Smooth muscle cell (in vitro differentiated cells): ENCODE results near the gene PROCR. TPM values are rescaled to one million over a fixed set of nuclear protein-coding genes. Genes with fewer than 3 reads are reported as not detected.

ENCODE experiments used
- DNase-seq: peaks from one replicate; lab custom pipeline; 2025; ENCODE audit not compliant: unreplicated experiment; lab: John Stamatoyannopoulos, UW
- H2AFZ ChIP-seq: fragments of 200-600 bp; sonication (generic); 2 replicates; pipeline ENCODE4 v1.6.0; 2016; ENCODE audit warnings: antibody characterized with exemption, low read depth, mild to moderate bottlenecking
- H3F3A ChIP-seq: fragments of 200-600 bp; sonication (generic); 2 replicates; pipeline ENCODE4 v1.6.0; 2017; ENCODE audit warnings: antibody characterized with exemption, low read depth
- H3K27ac ChIP-seq: fragments of 200-600 bp; sonication (generic); 2 replicates; pipeline ENCODE4 v1.5.1; 2016; ENCODE audit warnings: low read depth, mild to moderate bottlenecking
- H3K27me3 ChIP-seq: fragments of 200-600 bp; sonication (generic); 2 replicates; pipeline ENCODE4 v1.6.1; 2016; ENCODE audit warnings: low read depth, mild to moderate bottlenecking
- H3K36me3 ChIP-seq: fragments of 200-600 bp; sonication (generic); 2 replicates; pipeline ENCODE4 v1.5.1; 2016; ENCODE audit warnings: low read depth
- H3K4me1 ChIP-seq: fragments of 200-600 bp; sonication (generic); 2 replicates; pipeline ENCODE4 v1.5.1; 2016; ENCODE audit warnings: low read depth
- H3K4me2 ChIP-seq: fragments of 200-600 bp; sonication (generic); 2 replicates; pipeline ENCODE4 v1.6.0; 2016; ENCODE audit warnings: mild to moderate bottlenecking
- H3K4me3 ChIP-seq: fragments of 200-600 bp; sonication (generic); 2 replicates; pipeline ENCODE4 v1.5.1; 2016; ENCODE audit warnings: mild to moderate bottlenecking
- H3K79me2 ChIP-seq: fragments of 200-600 bp; sonication (generic); 2 replicates; pipeline ENCODE4 v1.6.0; 2016; ENCODE audit warnings: low read depth, mild to moderate bottlenecking
- H3K9ac ChIP-seq: fragments of 200-600 bp; sonication (generic); 2 replicates; pipeline ENCODE4 v1.6.0; 2016; ENCODE audit warnings: low read depth
- H3K9me3 ChIP-seq: fragments of 200-600 bp; sonication (generic); replicated peaks from 2 replicates; pipeline ENCODE4 v1.5.1; 2016; ENCODE audit warnings: low read depth
- H4K20me1 ChIP-seq: fragments of 200-600 bp; sonication (generic); 2 replicates; pipeline ENCODE4 v1.6.0; 2016; ENCODE audit warnings: low read depth
- CTCF ChIP-seq: fragments of 200-600 bp; sonication (generic); IDR thresholded peaks from 2 replicates; pipeline ENCODE4 v1.5.1; 2017; ENCODE audit warnings: borderline replicate concordance, mild to moderate bottlenecking, antibody characterized with exemption; ENCODE audit not compliant: insufficient read depth, poor library complexity, severe bottlenecking
- WGBS: methylation state at CpG from one replicate; pipeline ENCODE4 v1.1.7; 2016; ENCODE audit warnings: low lambda C conversion rate; 5-methylcytosine and 5-hydroxymethylcytosine counted together
- polyA plus RNA-seq: library from polyadenylated mRNA; unstranded; fragments of >200 nt; fragmentation: Nextera tagmentation; extraction: Ambion mirVana; gene quantifications from 2 replicates; pipeline ENCODE4 v1.2.1, GENCODE V29; 2016
- total RNA-seq: library from RNA; depleted of rRNA; stranded (reverse); fragments of >200 nt; gene quantifications from 2 replicates; pipeline ENCODE4 v1.2.3, GENCODE V29; 2014

Gene PROCR
- total and polyA plus RNA-seq, 2 experiments from 2014 or later: 4.8 to 5.4 TPM

- Histone ChIP-seq H3K27ac (no peak overlapping the region), H3K79me2 (no peaks in the 10 kb centered on the region), H3K27me3 (no peaks in the 10 kb centered on the region), H2AFZ (no peak overlapping the region), H3K9ac (no peak overlapping the region), H3K4me1 (no peaks in the 10 kb centered on the region), H3F3A (no peaks in the 10 kb centered on the region), H3K4me2 (no peak overlapping the region), H3K36me3 (peaks cover 8% of the 10 kb centered on the region), H3K9me3 (no peaks in the 10 kb centered on the region), H4K20me1 (no peaks in the 10 kb centered on the region), H3K4me3 (no peak overlapping the region)
- TF ChIP-seq CTCF: no peak
- 95% methylated on average over 2 of the region's 2 CpGs for WGBS
- DNase-seq: no peak
Measured at GRCh38 chr20:35129647-35130069, 42.2 kb upstream of the PROCR start.

GRCh38 chr20:35131934-35132333, 39.9 kb upstream of the PROCR start:
- Histone ChIP-seq H3K4me3 (no peak overlapping the region), H3K79me2 (no peaks in the 10 kb centered on the region), H4K20me1 (no peaks in the 10 kb centered on the region), H3K9me3 (no peaks in the 10 kb centered on the region), H3K4me2 (no peak overlapping the region), H3K27me3 (no peaks in the 10 kb centered on the region), H3K27ac (no peak overlapping the region), H3K4me1 (no peaks in the 10 kb centered on the region), H3F3A (no peaks in the 10 kb centered on the region), H3K9ac (no peak overlapping the region), H2AFZ (no peak overlapping the region), H3K36me3 (peaks cover 5% of the 10 kb centered on the region)
- no peak for TF ChIP-seq CTCF
- no peak for DNase-seq
- 96% methylated on average over 4 of the region's 4 CpGs for WGBS

GRCh38 chr20:35133031-35133430, 38.8 kb upstream of the PROCR start:
- no peaks in the 10 kb centered on the region for H3K79me2 ChIP-seq
- no peak for DNase-seq
- H3F3A ChIP-seq: no peaks in the 10 kb centered on the region
- H3K9ac ChIP-seq: no peak overlapping the region
- H3K27ac ChIP-seq: no peak overlapping the region
- no peak overlapping the region for H3K4me3 ChIP-seq
- peaks cover 5% of the 10 kb centered on the region for H3K36me3 ChIP-seq
- no peak overlapping the region for H2AFZ ChIP-seq
- no peaks in the 10 kb centered on the region for H4K20me1 ChIP-seq
- WGBS: 98% methylated on average over 5 of the region's 5 CpGs
- no peaks in the 10 kb centered on the region for H3K4me1 ChIP-seq
- no peaks in the 10 kb centered on the region for H3K27me3 ChIP-seq
- no peak for TF ChIP-seq CTCF
- H3K4me2 ChIP-seq: no peak overlapping the region
- H3K9me3 ChIP-seq: no peaks in the 10 kb centered on the region

GRCh38 chr20:35133735-35134134, 38.1 kb upstream of the PROCR start:
- 91% methylated on average over 5 of the region's 5 CpGs for WGBS
- DNase-seq: no peak
- no peak overlapping the region for H3K4me2 ChIP-seq
- no peaks in the 10 kb centered on the region for H3K4me1 ChIP-seq
- H3K9ac ChIP-seq: no peak overlapping the region
- H3K27ac ChIP-seq: no peak overlapping the region
- no peaks in the 10 kb centered on the region for H3K27me3 ChIP-seq
- no peak for TF ChIP-seq CTCF
- H3K4me3 ChIP-seq: no peak overlapping the region
- H3K9me3 ChIP-seq: no peaks in the 10 kb centered on the region
- no peaks in the 10 kb centered on the region for H3F3A ChIP-seq
- no peaks in the 10 kb centered on the region for H4K20me1 ChIP-seq
- H2AFZ ChIP-seq: no peak overlapping the region
- peaks cover 5% of the 10 kb centered on the region for H3K36me3 ChIP-seq
- no peaks in the 10 kb centered on the region for H3K79me2 ChIP-seq
